Putamen (tissue), 1 donor: Measurements from ENCODE around the gene LCT.
"Not testable (repeated sequence)": the region's sequence is repeated elsewhere in the genome, so short reads cannot be mapped to it uniquely, and the experiment has no call there.

Source experiments
- DNase-seq: peaks from one replicate; pipeline ENCODE4 v3.0.0-alpha.2; 2016; ENCODE audit warnings: low spot score

The LCT gene

GRCh38 chr2:135797497-135798274 lies 39.3 kb downstream of the LCT start:
- no peak for DNase-seq

- DNase-seq = no peak
Measured at GRCh38 chr2:135796606-135797005, 40.4 kb downstream of the LCT start.

GRCh38 chr2:135795641-135796040 lies 41.3 kb downstream of the LCT start:
- not testable (repeated sequence) for DNase-seq

- DNase-seq = no peak
Measured at GRCh38 chr2:135792401-135793150, 44.4 kb downstream of the LCT start.

- no peak for DNase-seq
Measured at GRCh38 chr2:135791418-135792190, 45.4 kb downstream of the LCT start.

GRCh38 chr2:135790423-135790822 lies 46.6 kb downstream of the LCT start:
- DNase-seq = no peak

- DNase-seq = no peak
Measured at GRCh38 chr2:135786823-135787222, 50.2 kb downstream of the LCT start.

- no peak for DNase-seq
Measured at GRCh38 chr2:135785032-135785431, 52.0 kb downstream of the LCT start.

- DNase-seq = no peak
Measured at GRCh38 chr2:135783439-135783838, 53.5 kb downstream of the LCT start.

GRCh38 chr2:135782231-135782630 lies 54.8 kb downstream of the LCT start:
- DNase-seq = no peak

- DNase-seq = no peak
Measured at GRCh38 chr2:135776367-135776766, 60.6 kb downstream of the LCT start.

GRCh38 chr2:135775420-135775819 lies 61.6 kb downstream of the LCT start:
- DNase-seq = no peak

GRCh38 chr2:135773917-135774316 lies 63.1 kb downstream of the LCT start:
- no peak for DNase-seq

GRCh38 chr2:135773319-135773718 lies 63.7 kb downstream of the LCT start:
- no peak for DNase-seq

- no peak for DNase-seq
Measured at GRCh38 chr2:135768863-135769262, 68.1 kb downstream of the LCT start.

GRCh38 chr2:135762530-135762929 lies 74.5 kb downstream of the LCT start:
- DNase-seq = no peak

- DNase-seq = no peak
Measured at GRCh38 chr2:135762022-135762421, 75.0 kb downstream of the LCT start.

GRCh38 chr2:135756692-135757091 lies 80.3 kb downstream of the LCT start:
- DNase-seq = no peak

- DNase-seq = no peak
Measured at GRCh38 chr2:135755573-135755972, 81.4 kb downstream of the LCT start.

GRCh38 chr2:135745545-135745944 lies 91.4 kb downstream of the LCT start:
- no peak for DNase-seq

GRCh38 chr2:135744760-135745314 lies 92.1 kb downstream of the LCT start:
- no peak for DNase-seq

- DNase-seq = no peak
Measured at GRCh38 chr2:135743860-135744259, 93.1 kb downstream of the LCT start.
